GM19035 (cell line): ENCODE measurements around the gene USO1.
"Not testable (repeated sequence)": the region's sequence is repeated elsewhere in the genome, so short reads cannot be mapped to it uniquely, and the experiment has no call there.

Experiments
- ATAC-seq: cut with Tn5 transposase; IDR thresholded peaks from one replicate; pipeline ENCODE4 v1.9.1; 2021; ENCODE audit not compliant: unreplicated experiment

The USO1 gene

DNA sequence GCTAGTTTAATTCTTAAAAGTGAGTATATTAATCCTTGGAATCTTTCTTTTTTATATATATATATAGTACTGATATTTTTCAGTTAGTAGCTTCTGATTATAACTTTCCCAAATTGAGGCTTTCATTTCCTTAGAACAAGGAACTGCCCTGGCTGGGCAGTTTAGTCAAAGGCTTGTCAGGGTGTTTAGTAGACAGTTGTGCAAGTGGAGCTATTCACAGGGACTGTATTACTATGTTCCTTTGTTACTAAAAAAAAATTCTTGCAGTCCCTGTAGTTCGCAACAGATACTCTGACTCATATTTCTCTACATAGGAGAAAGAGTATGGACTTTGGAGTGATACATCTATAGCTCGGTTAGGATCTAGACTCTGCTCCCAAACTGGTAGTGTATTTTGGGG lies 20.8 kb downstream of the USO1 start:
- no peak for ATAC-seq

DNA sequence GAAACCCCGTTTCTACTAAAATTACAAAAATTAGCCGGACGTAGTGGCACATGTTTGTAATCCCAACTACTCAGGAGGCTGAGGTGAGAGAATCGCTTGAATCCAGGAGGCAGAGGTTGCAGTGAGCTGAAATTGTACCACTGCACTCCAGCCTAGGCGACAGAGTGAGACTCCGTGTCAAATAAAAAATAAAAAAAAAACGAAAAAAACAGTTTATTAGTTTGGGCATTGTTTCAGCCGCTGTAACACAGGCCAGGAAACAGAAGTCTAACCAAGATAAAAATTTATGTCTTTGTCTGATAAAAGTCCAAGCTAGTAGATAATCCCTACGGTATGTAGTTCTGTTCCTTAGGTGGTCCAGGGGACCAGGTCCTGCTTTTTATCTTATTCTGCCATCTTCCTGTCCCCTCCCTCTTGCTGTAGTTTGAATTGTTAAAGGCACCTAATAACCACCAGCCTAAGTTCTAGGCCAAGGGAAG lies 21.4 kb downstream of the USO1 start:
- no peak for ATAC-seq

- ATAC-seq: no peak
Measured at GRCh38 chr4:75752637-75753036, 28.3 kb downstream of the USO1 start.

DNA sequence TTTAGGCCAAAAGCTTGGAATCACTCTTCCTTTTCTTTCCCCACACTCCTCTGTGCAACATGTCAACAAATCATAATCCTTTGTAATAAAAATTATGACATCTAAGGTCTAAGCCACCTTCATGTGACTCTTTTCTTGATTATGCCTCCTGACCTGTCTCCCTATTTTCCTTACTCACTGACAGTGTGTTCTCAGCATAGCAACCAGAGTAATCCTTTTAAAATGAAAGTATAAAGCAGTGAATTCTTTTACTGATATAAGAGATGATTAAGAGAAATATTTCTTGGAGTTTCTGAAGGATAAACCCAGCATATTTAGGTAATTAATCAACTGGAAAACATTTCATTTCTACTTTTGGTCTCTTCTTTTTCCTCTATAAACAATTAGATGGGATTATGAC lies 44.7 kb downstream of the USO1 start:
- no peak for ATAC-seq

GRCh38 chr4:75771607-75772006 lies 47.2 kb downstream of the USO1 start:
- no peak for ATAC-seq

DNA sequence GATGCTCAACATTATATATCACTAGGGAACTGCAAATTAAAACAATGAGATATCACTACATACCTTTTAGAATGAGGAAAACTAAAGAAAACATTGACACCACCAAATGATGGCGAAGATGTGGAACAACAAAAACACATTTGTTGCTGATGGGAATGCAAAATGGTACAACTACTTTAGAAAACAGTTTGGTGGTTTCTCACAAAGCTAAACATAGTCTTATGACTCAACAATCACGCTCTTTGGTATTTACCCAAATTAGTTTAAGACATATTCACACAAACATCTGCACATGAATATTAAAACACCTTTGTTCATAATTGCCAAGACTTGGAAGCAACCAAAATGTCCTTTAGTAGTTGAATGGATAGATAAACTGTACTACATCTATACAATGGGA lies 53.2 kb downstream of the USO1 start:
- no peak for ATAC-seq

GRCh38 chr4:75779105-75779757 lies 54.9 kb downstream of the USO1 start:
- ATAC-seq: no peak

GRCh38 chr4:75781305-75781704 lies 56.9 kb downstream of the USO1 start:
- no peak for ATAC-seq

- ATAC-seq: no peak
Measured at GRCh38 chr4:75786526-75786925, 62.1 kb downstream of the USO1 start.

DNA sequence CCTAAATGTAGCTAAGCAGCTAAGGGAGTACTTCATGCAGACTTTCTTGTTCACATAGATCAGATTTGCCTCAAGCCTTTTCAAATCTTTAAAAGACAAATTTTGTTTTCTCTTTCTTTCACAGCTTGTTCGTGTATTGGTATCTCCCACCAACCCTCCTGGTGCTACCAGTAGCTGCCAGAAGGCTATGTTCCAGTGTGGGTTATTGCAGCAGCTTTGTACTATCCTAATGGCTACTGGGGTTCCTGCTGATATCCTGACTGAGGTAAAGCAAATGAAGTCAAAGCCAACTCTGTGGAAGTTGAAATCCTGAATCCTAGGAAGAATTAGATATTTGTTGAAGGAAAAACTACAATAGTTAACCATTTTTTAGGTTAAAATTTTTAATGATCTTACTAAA lies 62.6 kb downstream of the USO1 start:
- no peak for ATAC-seq

GRCh38 chr4:75790024-75790423 lies 65.6 kb downstream of the USO1 start:
- no peak for ATAC-seq

GRCh38 chr4:75800972-75801371 lies 76.6 kb downstream of the USO1 start:
- ATAC-seq: no peak

DNA sequence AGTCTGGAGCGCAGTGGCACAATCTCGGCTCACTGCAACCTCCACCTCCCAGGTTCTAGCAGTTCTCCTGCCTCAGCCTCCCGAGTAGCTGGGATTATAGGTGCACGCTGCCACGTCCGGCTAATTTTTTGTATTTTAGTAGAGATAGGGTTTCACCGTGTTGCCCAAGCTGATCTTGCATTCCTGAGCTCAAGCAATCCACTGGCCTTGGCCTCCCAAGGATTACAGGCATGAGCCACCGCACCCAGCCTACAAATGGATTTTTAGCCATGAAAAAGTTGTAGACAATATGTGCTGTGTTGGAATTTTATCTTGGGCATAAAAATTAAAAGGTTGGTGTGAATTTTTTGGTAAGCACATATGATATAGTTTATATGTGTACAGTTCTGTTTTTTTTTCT lies 81.7 kb downstream of the USO1 start:
- not testable (repeated sequence) for ATAC-seq

DNA sequence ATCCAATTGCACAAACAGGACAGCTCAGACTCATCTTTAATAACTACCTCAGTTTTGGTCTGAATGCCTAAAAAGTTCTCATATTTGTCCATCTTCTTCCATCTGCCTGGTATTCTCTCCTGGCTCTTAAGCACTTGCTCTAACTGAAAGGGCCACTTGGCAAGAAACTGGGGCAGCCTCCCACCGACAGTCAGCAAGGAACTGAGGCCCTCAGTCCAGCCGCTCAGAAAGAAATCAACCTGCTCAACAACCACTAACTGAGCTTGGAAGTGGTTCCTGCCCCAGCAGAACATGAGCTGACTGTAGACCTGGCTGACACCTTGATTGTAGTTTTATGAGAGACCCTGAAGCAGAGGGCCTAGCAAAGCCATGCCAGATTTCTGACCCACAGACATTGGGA lies 93.5 kb downstream of the USO1 start:
- ATAC-seq: no peak

DNA sequence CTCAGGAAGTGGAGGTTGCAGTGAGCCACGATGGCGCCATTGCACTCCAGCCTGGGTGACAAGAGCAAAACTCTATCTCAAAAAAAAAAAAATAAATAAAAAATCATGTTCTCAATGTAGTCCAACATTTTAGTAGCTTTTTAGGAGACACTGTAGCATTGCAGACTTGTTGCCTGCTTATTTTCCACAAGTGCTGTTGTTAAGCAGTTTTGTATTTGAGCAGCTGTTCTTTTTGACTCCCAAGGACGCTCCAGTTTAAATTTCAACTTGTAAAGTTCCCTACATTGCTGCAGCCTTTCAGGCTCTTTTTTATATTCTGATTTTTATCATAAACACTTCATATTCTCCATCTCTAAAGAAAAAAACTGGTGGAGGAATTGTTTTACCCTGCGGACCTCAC lies 94.7 kb downstream of the USO1 start:
- no peak for ATAC-seq

DNA sequence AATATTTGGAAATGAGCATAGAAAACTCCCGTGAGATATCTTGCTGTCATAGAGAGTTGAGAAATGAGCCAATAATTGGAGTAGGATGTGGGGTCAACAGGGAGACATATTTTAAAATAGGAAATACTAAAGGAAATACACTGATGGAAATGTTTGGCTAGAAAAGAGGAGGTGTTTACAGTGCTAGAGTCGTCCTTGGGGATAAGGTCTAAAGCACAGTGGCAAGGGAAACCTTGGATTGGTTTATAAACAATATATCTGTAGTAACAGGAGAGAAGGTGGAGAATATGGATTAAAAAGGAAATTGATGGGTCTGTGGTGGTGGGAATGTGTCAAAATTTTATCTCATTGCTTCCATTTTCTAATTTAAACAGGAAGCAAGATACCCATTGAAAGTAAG lies 95.8 kb downstream of the USO1 start:
- ATAC-seq: no peak

DNA sequence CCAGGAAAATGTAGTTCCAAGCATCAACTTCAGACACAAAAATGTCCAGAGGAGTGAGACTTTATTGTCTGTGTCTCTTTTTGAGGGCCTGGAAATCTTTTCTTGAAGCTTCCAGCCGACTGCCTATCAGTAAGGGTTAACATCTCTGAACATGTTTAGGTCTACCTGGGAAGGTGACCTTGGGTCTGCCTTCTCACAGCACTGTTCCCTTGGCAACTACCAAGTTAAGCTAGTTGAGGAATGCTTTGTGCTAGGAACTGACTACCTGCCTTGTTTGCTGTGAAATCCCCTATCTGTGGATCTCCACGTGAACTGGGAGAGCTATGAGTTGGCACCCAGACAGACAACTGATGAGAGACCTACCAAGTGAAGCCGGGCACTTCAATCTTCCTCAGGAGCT lies 96.3 kb downstream of the USO1 start:
- ATAC-seq: no peak

GRCh38 chr4:75821216-75821615 lies 96.8 kb downstream of the USO1 start:
- ATAC-seq: no peak

DNA sequence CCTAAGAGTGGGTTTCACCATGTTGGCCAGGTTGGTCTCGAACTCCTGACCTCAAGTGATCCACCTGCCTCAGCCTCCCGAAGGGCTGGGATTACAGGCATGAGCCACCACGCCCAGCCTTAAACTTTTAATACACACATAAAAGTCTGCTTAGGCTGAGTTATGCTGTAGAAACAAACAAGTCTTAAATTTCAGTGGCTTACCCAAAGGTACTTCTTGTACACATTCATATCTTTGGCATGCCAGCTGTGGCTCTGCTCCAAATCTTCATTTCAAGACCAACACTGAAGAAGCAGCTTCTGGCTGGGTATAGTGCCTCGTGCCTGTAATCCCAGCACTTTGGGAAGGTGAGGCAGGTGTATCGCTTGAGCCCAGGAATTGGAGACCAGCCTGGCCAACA lies 97.6 kb downstream of the USO1 start:
- ATAC-seq: no peak

DNA sequence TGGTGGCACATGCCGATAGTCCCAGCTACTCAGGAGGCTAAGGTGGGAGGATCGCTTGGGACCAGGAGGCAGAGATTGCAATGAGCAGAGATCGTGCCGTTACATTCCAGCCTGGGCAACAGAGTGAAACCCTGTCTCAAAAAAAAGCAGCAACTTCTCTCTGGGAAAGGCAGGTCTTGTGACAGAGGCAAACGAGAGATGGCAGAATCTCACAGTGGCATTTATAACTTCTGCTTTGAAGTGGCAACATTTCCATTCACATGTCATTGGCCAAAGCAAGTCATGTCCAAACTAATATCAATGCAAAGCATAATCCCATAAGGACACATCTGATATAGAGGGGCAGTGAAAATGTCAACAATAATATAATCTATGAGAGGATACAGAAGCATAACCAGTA lies 98.0 kb downstream of the USO1 start:
- no peak for ATAC-seq

GRCh38 chr4:75823812-75824211 lies 99.4 kb downstream of the USO1 start:
- no peak for ATAC-seq

- no peak for ATAC-seq
Measured at GRCh38 chr4:75830906-75831305, 106.5 kb downstream of the USO1 start.

DNA sequence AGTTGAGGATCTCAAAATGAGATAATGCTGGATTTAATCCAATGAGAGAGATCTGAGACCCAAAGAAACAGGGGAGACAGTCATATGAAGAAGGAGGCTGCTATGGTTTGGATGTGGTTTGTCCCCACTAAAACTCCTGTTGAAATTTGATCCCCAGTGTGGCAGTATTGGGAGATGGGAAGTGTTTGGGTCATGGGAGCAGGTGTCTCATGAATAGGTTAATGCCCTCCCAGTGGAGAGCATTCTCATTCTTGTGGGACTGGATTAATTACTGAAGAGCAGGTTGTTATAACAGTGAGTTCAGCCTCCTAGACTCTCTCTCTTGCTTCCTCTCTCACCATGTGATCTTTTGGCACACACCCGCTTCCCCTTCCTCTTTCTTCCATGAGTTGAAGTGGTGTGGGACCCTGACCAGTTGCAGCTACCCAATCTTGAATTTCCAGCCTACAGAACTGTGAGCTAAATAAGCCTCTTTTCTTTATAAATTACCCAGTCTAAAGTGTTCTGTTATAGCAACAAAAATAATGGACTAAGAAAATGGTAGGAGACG lies 107.6 kb downstream of the USO1 start:
- no peak for ATAC-seq
